Liver (tissue), 9 donors: Measurements from ENCODE around the gene RASA3. TPM values are rescaled to one million over a fixed set of nuclear protein-coding genes. Genes with fewer than 3 reads are reported as not detected.

Source experiments
- DNase-seq: peaks from one replicate; pipeline ENCODE4 v3.0.0-alpha.2; 2017; ENCODE audit warnings: low spot score
- H3K27ac ChIP-seq, 2 donors: one replicate each; pipeline ENCODE4 v1.7.0; 2013; ENCODE audit warnings: inconsistent platforms in 2 of 2, low read length in 2 of 2, control low read depth in 1 of 2, low read depth in 1 of 2, mild to moderate bottlenecking in 1 of 2
- H3K27me3 ChIP-seq, 4 donors: one replicate each; pipeline versions ENCODE4 v1.6.1 to v1.7.0; 2013; ENCODE audit warnings: low read length in 3 of 4, inconsistent platforms in 1 of 4, mild to moderate bottlenecking in 1 of 4, moderate library complexity in 1 of 4; ENCODE audit not compliant: control insufficient read depth in 4 of 4, insufficient read depth in 4 of 4
- H3K36me3 ChIP-seq, 4 donors: one replicate each; pipeline versions ENCODE4 v1.6.1 to v1.7.0; 2013; ENCODE audit warnings: low read length in 3 of 4, mild to moderate bottlenecking in 3 of 4, low read depth in 1 of 4, moderate library complexity in 1 of 4; ENCODE audit not compliant: control insufficient read depth in 4 of 4, insufficient read depth in 3 of 4
- H3K4me1 ChIP-seq, 4 donors: one replicate each; pipeline versions ENCODE4 v1.6.1 to v1.7.0; 2013; ENCODE audit warnings: low read length in 3 of 4, mild to moderate bottlenecking in 3 of 4, moderate library complexity in 1 of 4; ENCODE audit not compliant: control insufficient read depth in 4 of 4, insufficient read depth in 4 of 4
- H3K4me3 ChIP-seq, 3 donors: one replicate each; pipeline versions ENCODE4 v1.6.1 to v1.7.0; 2013; ENCODE audit warnings: low read length in 3 of 3, control low read depth in 1 of 3, low read depth in 1 of 3, mild to moderate bottlenecking in 1 of 3
- H3K9ac ChIP-seq, 2 donors: one replicate each; pipeline ENCODE4 v1.7.0; 2013; ENCODE audit warnings: low read length in 2 of 2, mild to moderate bottlenecking in 2 of 2, moderate library complexity in 2 of 2, control low read depth in 1 of 2, low read depth in 1 of 2
- H3K9me3 ChIP-seq, 4 donors: one replicate each; pipeline versions ENCODE4 v1.6.1 to v1.7.0; 2013; ENCODE audit warnings: low read length in 3 of 4; ENCODE audit not compliant: control insufficient read depth in 4 of 4
- ATF3 ChIP-seq: IDR thresholded peaks from 2 replicates; pipeline ENCODE4 v1.6.1; 2016; ENCODE audit warnings: antibody characterized with exemption
- EGR1 ChIP-seq, 2 donors: IDR thresholded peaks; 2 replicates each; pipeline ENCODE4 v1.6.1; 2016 to 2018; ENCODE audit warnings: antibody characterized with exemption in 2 of 2, low read depth in 2 of 2
- FOXA1 ChIP-seq: IDR thresholded peaks from 2 replicates; pipeline ENCODE4 v1.6.1; 2016; ENCODE audit warnings: antibody characterized with exemption
- FOXA2 ChIP-seq: IDR thresholded peaks from 2 replicates; pipeline ENCODE4 v1.6.1; 2016; ENCODE audit warnings: antibody characterized with exemption
- HNF4A ChIP-seq, 2 donors: conservative IDR thresholded peaks; 2 replicates each; pipeline ENCODE4 v1.6.1; 2016; ENCODE audit warnings: antibody characterized with exemption in 2 of 2, mild to moderate bottlenecking in 2 of 2
- HNF4G ChIP-seq: IDR thresholded peaks from 2 replicates; pipeline ENCODE4 v1.6.1; 2016; ENCODE audit warnings: antibody characterized with exemption
- JUND ChIP-seq, 2 donors: IDR thresholded peaks; 2 replicates each; pipeline ENCODE4 v1.6.1; 2016; ENCODE audit warnings: antibody characterized with exemption in 2 of 2
- NR2F2 ChIP-seq: IDR thresholded peaks from 2 replicates; pipeline ENCODE4 v1.6.1; 2016; ENCODE audit warnings: antibody characterized with exemption
- RAD21 ChIP-seq, 2 donors: IDR thresholded peaks; 2 replicates each; pipeline ENCODE4 v1.6.1; 2016; ENCODE audit warnings: antibody characterized with exemption in 2 of 2, mild to moderate bottlenecking in 2 of 2
- RXRA ChIP-seq, 2 donors: IDR thresholded peaks; 2 replicates each; pipeline ENCODE4 v1.6.1; 2017 to 2018; ENCODE audit warnings: antibody characterized with exemption in 2 of 2, mild to moderate bottlenecking in 1 of 2
- SP1 ChIP-seq: IDR thresholded peaks from 2 replicates; pipeline ENCODE4 v1.6.1; 2018; ENCODE audit warnings: antibody characterized with exemption, mild to moderate bottlenecking
- YY1 ChIP-seq: IDR thresholded peaks from 2 replicates; pipeline ENCODE4 v1.6.1; 2016; ENCODE audit warnings: antibody characterized with exemption, mild to moderate bottlenecking
- WGBS: extraction: QIAGEN DNeasy Blood & Tissue Kit; methylation state at CpG from one replicate; pipeline ENCODE4 v1.1.7; 2013; 5-methylcytosine and 5-hydroxymethylcytosine counted together
- polyA plus RNA-seq, 2 donors: library from polyadenylated mRNA; stranded (reverse) in 1 of 2; unstranded in 1 of 2; fragments of 200-250 nt in 1 of 2; fragments of >200 nt in 1 of 2; fragmentation: Nextera tagmentation in 1 of 2; extraction: Ambion mirVana in 1 of 2; gene quantifications; one replicate each; pipeline versions ENCODE4 v1.2.1 to v1.2.3, GENCODE V29; 2013 to 2015
- total RNA-seq, 2 donors: library from RNA; depleted of rRNA; stranded (reverse); fragments of >200 nt; gene quantifications; one replicate each; pipeline ENCODE4 v1.2.3, GENCODE V29; 2014
- TF ChIP-seq, protein P1 (sequence below): IDR thresholded peaks from 2 replicates; pipeline ENCODE4 v1.6.1; 2016; ENCODE audit warnings: antibody characterized with exemption
- TF ChIP-seq, protein P2 (sequence below): fragments of 150-350 bp; IDR thresholded peaks from 2 replicates; pipeline ENCODE4 v1.5.1; 2017; ENCODE audit warnings: improper control_type of control experiment, low read depth, low read length; ENCODE audit not compliant: missing input control
- TF ChIP-seq, protein P3 (sequence below): IDR thresholded peaks from 2 replicates; pipeline ENCODE4 v1.6.1; 2016; ENCODE audit warnings: antibody characterized with exemption
- TF ChIP-seq, protein P4 (sequence below): IDR thresholded peaks from 2 replicates; pipeline ENCODE4 v1.6.1; 2016; ENCODE audit warnings: antibody characterized with exemption, mild to moderate bottlenecking
- donor health status: healthy.
- donor health status: healthy.
- donor health status: healthy.
- donor health status: healthy.
- donor health status: healthy.

Gene RASA3
- total and polyA plus RNA-seq, 4 donors, result 0.64 to 5.9 (median 3.8) TPM

DNA sequence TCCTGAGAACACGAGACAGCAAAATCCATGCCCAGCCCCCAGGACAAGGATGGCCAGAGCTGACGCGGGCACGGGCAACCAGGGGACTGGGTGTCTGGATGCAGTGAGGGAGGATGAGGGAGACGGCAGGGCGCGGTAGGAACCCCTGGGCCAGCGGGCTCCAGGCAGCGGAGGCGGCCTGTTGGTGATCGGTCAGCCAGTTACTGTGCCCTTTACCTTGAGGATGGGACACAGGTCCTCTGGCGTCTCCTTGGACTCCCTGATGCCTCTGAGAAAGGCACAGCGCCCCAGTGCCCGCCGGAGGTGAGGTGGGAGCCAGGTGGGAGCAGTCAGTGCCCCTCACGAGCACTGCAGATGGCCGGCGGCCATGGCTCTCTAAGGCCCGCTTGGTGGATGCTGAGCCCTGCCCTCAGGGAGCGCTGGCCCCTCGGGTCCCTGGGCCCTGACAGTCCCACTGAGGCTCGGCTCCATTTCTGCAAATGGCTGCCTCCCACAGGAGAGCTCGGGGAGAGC, 189.8 kb downstream of the RASA3 start:
- no peaks in the 10 kb centered on the region for H3K9me3 ChIP-seq
- 91% methylated on average over 23 of the region's 23 CpGs for WGBS
- H3K27ac ChIP-seq, result no peak overlapping the region
- DNase-seq, result no peak
- no peak for TF ChIP-seq SP1
- no peak for TF ChIP-seq YY1
- no peak for TF ChIP-seq RAD21 (IDR thresholded peaks at IDR 0.05)
- no peak for TF ChIP-seq RXRA (IDR thresholded peaks at IDR 0.05)
- TF ChIP-seq, protein P1, sequence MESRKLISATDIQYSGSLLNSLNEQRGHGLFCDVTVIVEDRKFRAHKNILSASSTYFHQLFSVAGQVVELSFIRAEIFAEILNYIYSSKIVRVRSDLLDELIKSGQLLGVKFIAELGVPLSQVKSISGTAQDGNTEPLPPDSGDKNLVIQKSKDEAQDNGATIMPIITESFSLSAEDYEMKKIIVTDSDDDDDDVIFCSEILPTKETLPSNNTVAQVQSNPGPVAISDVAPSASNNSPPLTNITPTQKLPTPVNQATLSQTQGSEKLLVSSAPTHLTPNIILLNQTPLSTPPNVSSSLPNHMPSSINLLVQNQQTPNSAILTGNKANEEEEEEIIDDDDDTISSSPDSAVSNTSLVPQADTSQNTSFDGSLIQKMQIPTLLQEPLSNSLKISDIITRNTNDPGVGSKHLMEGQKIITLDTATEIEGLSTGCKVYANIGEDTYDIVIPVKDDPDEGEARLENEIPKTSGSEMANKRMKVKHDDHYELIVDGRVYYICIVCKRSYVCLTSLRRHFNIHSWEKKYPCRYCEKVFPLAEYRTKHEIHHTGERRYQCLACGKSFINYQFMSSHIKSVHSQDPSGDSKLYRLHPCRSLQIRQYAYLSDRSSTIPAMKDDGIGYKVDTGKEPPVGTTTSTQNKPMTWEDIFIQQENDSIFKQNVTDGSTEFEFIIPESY, result no peak
- no peak for TF ChIP-seq FOXA2
- TF ChIP-seq NR2F2, result no peak
- TF ChIP-seq FOXA1, result no peak
- no peak for TF ChIP-seq ATF3
- TF ChIP-seq, protein P2, sequence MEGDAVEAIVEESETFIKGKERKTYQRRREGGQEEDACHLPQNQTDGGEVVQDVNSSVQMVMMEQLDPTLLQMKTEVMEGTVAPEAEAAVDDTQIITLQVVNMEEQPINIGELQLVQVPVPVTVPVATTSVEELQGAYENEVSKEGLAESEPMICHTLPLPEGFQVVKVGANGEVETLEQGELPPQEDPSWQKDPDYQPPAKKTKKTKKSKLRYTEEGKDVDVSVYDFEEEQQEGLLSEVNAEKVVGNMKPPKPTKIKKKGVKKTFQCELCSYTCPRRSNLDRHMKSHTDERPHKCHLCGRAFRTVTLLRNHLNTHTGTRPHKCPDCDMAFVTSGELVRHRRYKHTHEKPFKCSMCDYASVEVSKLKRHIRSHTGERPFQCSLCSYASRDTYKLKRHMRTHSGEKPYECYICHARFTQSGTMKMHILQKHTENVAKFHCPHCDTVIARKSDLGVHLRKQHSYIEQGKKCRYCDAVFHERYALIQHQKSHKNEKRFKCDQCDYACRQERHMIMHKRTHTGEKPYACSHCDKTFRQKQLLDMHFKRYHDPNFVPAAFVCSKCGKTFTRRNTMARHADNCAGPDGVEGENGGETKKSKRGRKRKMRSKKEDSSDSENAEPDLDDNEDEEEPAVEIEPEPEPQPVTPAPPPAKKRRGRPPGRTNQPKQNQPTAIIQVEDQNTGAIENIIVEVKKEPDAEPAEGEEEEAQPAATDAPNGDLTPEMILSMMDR, result no peak
- TF ChIP-seq, protein P3, sequence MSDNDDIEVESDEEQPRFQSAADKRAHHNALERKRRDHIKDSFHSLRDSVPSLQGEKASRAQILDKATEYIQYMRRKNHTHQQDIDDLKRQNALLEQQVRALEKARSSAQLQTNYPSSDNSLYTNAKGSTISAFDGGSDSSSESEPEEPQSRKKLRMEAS, result no peak
- TF ChIP-seq HNF4A (conservative IDR thresholded peaks at IDR 0.05), result no peak
- TF ChIP-seq JUND (IDR thresholded peaks at IDR 0.05), result no peak
- TF ChIP-seq EGR1 (IDR thresholded peaks at IDR 0.05; ENCODE audit: low read depth in 2 of 2), result no peak
- H3K4me3 ChIP-seq, result no peak overlapping the region
- no peaks in the 10 kb centered on the region for H3K27me3 ChIP-seq
- H3K36me3 ChIP-seq, result no peaks in the 10 kb centered on the region
- no peak overlapping the region for H3K9ac ChIP-seq
- H3K4me1 ChIP-seq, result peaks cover 0 to 6% (median 3%) of the 10 kb centered on the region in 4 donors

- H3K27me3 ChIP-seq, result no peaks in the 10 kb centered on the region
Measured at GRCh38 chr13:113941571-113942191, 190.7 kb downstream of the RASA3 start.

More at GRCh38 chr13:113941571-113942191, 190.7 kb downstream of the RASA3 start:
- Histone ChIP-seq H3K36me3 (no peaks in the 10 kb centered on the region), H3K27ac (no peak overlapping the region), H3K4me3 (no peak overlapping the region), H3K9ac (no peak overlapping the region), H3K4me1 (peaks cover 0 to 6% (median 3%) of the 10 kb centered on the region in 4 donors), H3K9me3 (no peaks in the 10 kb centered on the region)
- 85% methylated on average over 16 of the region's 16 CpGs for WGBS
- no peak for DNase-seq
- no peak for TF ChIP-seq FOXA2
- TF ChIP-seq ATF3, result no peak
- TF ChIP-seq HNF4G, result no peak
- no peak for TF ChIP-seq NR2F2
- no peak for TF ChIP-seq RAD21 (IDR thresholded peaks at IDR 0.05)
- TF ChIP-seq, protein P4, sequence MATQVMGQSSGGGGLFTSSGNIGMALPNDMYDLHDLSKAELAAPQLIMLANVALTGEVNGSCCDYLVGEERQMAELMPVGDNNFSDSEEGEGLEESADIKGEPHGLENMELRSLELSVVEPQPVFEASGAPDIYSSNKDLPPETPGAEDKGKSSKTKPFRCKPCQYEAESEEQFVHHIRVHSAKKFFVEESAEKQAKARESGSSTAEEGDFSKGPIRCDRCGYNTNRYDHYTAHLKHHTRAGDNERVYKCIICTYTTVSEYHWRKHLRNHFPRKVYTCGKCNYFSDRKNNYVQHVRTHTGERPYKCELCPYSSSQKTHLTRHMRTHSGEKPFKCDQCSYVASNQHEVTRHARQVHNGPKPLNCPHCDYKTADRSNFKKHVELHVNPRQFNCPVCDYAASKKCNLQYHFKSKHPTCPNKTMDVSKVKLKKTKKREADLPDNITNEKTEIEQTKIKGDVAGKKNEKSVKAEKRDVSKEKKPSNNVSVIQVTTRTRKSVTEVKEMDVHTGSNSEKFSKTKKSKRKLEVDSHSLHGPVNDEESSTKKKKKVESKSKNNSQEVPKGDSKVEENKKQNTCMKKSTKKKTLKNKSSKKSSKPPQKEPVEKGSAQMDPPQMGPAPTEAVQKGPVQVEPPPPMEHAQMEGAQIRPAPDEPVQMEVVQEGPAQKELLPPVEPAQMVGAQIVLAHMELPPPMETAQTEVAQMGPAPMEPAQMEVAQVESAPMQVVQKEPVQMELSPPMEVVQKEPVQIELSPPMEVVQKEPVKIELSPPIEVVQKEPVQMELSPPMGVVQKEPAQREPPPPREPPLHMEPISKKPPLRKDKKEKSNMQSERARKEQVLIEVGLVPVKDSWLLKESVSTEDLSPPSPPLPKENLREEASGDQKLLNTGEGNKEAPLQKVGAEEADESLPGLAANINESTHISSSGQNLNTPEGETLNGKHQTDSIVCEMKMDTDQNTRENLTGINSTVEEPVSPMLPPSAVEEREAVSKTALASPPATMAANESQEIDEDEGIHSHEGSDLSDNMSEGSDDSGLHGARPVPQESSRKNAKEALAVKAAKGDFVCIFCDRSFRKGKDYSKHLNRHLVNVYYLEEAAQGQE, result no peak
- TF ChIP-seq, protein P2, result no peak
